ENCODE measurements around the gene PLA2G4D. TPM values are rescaled to one million over a fixed set of nuclear protein-coding genes. Genes with fewer than 3 reads are reported as not detected.
A peak's percentile ranks its signal among the peaks of the same experiment; 100 is the strongest.

Gene PLA2G4D
- total RNA-seq, 5 donors from 2014 or later (not counting 1 experiment from before 2014, with no cell fraction given): not detected

- Histone ChIP-seq H3K27me3 (replicated peaks in 1 of 2; ENCODE audit: control insufficient read depth in 2 of 2, extremely low read depth in 1 of 2, insufficient read depth in 2 of 2, low read length in 1 of 2) (peaks cover 0 to 31% of the 10 kb centered on the region in 2 experiments), H3K4me1 (ENCODE audit: control insufficient read depth in 1 of 2, extremely low read depth in 1 of 2, insufficient read depth in 2 of 2, low read length in 2 of 2) (no peaks in the 10 kb centered on the region), H3K9me3 (no peaks in the 10 kb centered on the region), H3K4me3 (ENCODE audit: control insufficient read depth in 1 of 2, extremely low read depth in 1 of 2, low read length in 1 of 2) (no peak overlapping the region), H3K27ac (ENCODE audit: low read length) (no peak overlapping the region), H3K36me3 (ENCODE audit: control insufficient read depth in 2 of 2, extremely low read depth in 1 of 2, insufficient read depth in 1 of 2, low read length in 1 of 2) (no peaks in the 10 kb centered on the region)
- peak in 1 of 35 experiments; percentile 4 for DNase-seq
- peaks cover 5% of the 10 kb centered on the region for H3K36me3 Mint-ChIP-seq
- H3K4me3 Mint-ChIP-seq: no peak overlapping the region
- ChIA-PET POLR2A (no interaction called here), CTCF (no interaction called here)
- ATAC-seq (replicated peaks in 1 of 4): no peak
- peaks cover 4 to 6% (median 5%) of the 10 kb centered on the region in 3 donors for H3K9me3 Mint-ChIP-seq
- no peak overlapping the region for H3K27ac Mint-ChIP-seq
- H3K4me1 Mint-ChIP-seq: no peaks in the 10 kb centered on the region
- peaks cover 7 to 8% of the 10 kb centered on the region in 2 donors for H3K27me3 Mint-ChIP-seq
- WGBS (ENCODE audit: insufficient coverage): 67% methylated on average over 6 of the region's 11 CpGs
These were observed 22.1 kb downstream of the PLA2G4D start for GRCh38 chr15:42072141-42072685.

GRCh38 chr15:42071717-42072116 is 22.6 kb downstream of the PLA2G4D start:
- peaks cover 10 to 11% of the 10 kb centered on the region in 2 donors for H3K27me3 Mint-ChIP-seq

GRCh38 chr15:42070976-42071350 is 23.4 kb downstream of the PLA2G4D start:
- Histone ChIP-seq H3K4me3 (ENCODE audit: control insufficient read depth in 1 of 2, extremely low read depth in 1 of 2, low read length in 1 of 2) (no peak overlapping the region), H3K9me3 (no peaks in the 10 kb centered on the region), H3K27ac (ENCODE audit: low read length) (no peak overlapping the region), H3K27me3 (replicated peaks in 1 of 2; ENCODE audit: control insufficient read depth in 2 of 2, extremely low read depth in 1 of 2, insufficient read depth in 2 of 2, low read length in 1 of 2) (peaks cover 0 to 42% of the 10 kb centered on the region in 2 experiments), H3K36me3 (ENCODE audit: control insufficient read depth in 2 of 2, extremely low read depth in 1 of 2, insufficient read depth in 1 of 2, low read length in 1 of 2) (no peaks in the 10 kb centered on the region), H3K4me1 (ENCODE audit: control insufficient read depth in 1 of 2, extremely low read depth in 1 of 2, insufficient read depth in 2 of 2, low read length in 2 of 2) (no peaks in the 10 kb centered on the region)
- H3K4me1 Mint-ChIP-seq: peaks cover 0 to 3% (median 0%) of the 10 kb centered on the region in 3 donors
- no peak overlapping the region for H3K4me3 Mint-ChIP-seq
- DNase-seq (peak in 1 of 35 experiments; percentile 8), ATAC-seq (replicated peaks in 1 of 4) (no peak)
- H3K27ac Mint-ChIP-seq: no peak overlapping the region
- CTCF ChIA-PET: no interaction called here
- 23% methylated on average over 7 of the region's 9 CpGs for WGBS (ENCODE audit: insufficient coverage)
- H3K27me3 Mint-ChIP-seq: peaks cover 18 to 19% of the 10 kb centered on the region in 2 donors
- H3K9me3 Mint-ChIP-seq: peaks cover 4 to 12% (median 5%) of the 10 kb centered on the region in 3 donors
- H3K36me3 Mint-ChIP-seq: peaks cover 5% of the 10 kb centered on the region
- POLR2A ChIA-PET: no interaction called here

More at GRCh38 chr15:42071717-42072116, 22.6 kb downstream of the PLA2G4D start:
- no peaks in the 10 kb centered on the region for H3K4me1 ChIP-seq (ENCODE audit: control insufficient read depth in 1 of 2, extremely low read depth in 1 of 2, insufficient read depth in 2 of 2, low read length in 2 of 2)
- no peak overlapping the region for H3K27ac ChIP-seq (ENCODE audit: low read length)
- peaks cover 0 to 35% of the 10 kb centered on the region in 2 experiments for H3K27me3 ChIP-seq (replicated peaks in 1 of 2; ENCODE audit: control insufficient read depth in 2 of 2, extremely low read depth in 1 of 2, insufficient read depth in 2 of 2, low read length in 1 of 2)
- CTCF ChIA-PET: no interaction called here
- Mint-ChIP-seq H3K9me3 (peaks cover 4 to 9% (median 5%) of the 10 kb centered on the region in 3 donors), H3K4me1 (no peaks in the 10 kb centered on the region), H3K27ac (no peak overlapping the region), H3K4me3 (no peak overlapping the region), H3K36me3 (peaks cover 5% of the 10 kb centered on the region)
- no peaks in the 10 kb centered on the region for H3K9me3 ChIP-seq
- WGBS (ENCODE audit: insufficient coverage): no CpG with 5 or more reads among the region's 10 CpGs
- DNase-seq (no peak), ATAC-seq (replicated peaks in 1 of 4) (no peak)
- H3K4me3 ChIP-seq (ENCODE audit: control insufficient read depth in 1 of 2, extremely low read depth in 1 of 2, low read length in 1 of 2): no peak overlapping the region
- POLR2A ChIA-PET: no interaction called here
- no peaks in the 10 kb centered on the region for H3K36me3 ChIP-seq (ENCODE audit: control insufficient read depth in 2 of 2, extremely low read depth in 1 of 2, insufficient read depth in 1 of 2, low read length in 1 of 2)

GRCh38 chr15:42070279-42070975 is 23.9 kb downstream of the PLA2G4D start:
- Histone ChIP-seq H3K27ac (ENCODE audit: low read length) (no peak overlapping the region), H3K4me1 (ENCODE audit: control insufficient read depth in 1 of 2, extremely low read depth in 1 of 2, insufficient read depth in 2 of 2, low read length in 2 of 2) (no peaks in the 10 kb centered on the region), H3K9me3 (no peaks in the 10 kb centered on the region), H3K36me3 (ENCODE audit: control insufficient read depth in 2 of 2, extremely low read depth in 1 of 2, insufficient read depth in 1 of 2, low read length in 1 of 2) (no peaks in the 10 kb centered on the region), H3K27me3 (replicated peaks in 1 of 2; ENCODE audit: control insufficient read depth in 2 of 2, extremely low read depth in 1 of 2, insufficient read depth in 2 of 2, low read length in 1 of 2) (peaks cover 0 to 47% of the 10 kb centered on the region in 2 experiments), H3K4me3 (ENCODE audit: control insufficient read depth in 1 of 2, extremely low read depth in 1 of 2, low read length in 1 of 2) (no peak overlapping the region)
- peaks cover 0 to 3% (median 0%) of the 10 kb centered on the region in 3 donors for H3K4me1 Mint-ChIP-seq
- H3K9me3 Mint-ChIP-seq: peaks cover 4 to 12% (median 5%) of the 10 kb centered on the region in 3 donors
- H3K27me3 Mint-ChIP-seq: peaks cover 21% of the 10 kb centered on the region in 2 donors
- DNase-seq: peak in 1 of 35 experiments; percentile 19
- ATAC-seq (replicated peaks in 1 of 4): no peak
- H3K36me3 Mint-ChIP-seq: peaks cover 5% of the 10 kb centered on the region
- no peak overlapping the region for H3K27ac Mint-ChIP-seq
- WGBS (ENCODE audit: insufficient coverage): 84% methylated on average over 9 of the region's 16 CpGs
- POLR2A ChIA-PET: no interaction called here
- CTCF ChIA-PET: no interaction called here
- no peak overlapping the region for H3K4me3 Mint-ChIP-seq

- H3K9me3 ChIP-seq: no peaks in the 10 kb centered on the region
- H3K27me3 ChIP-seq (replicated peaks in 1 of 2; ENCODE audit: control insufficient read depth in 2 of 2, extremely low read depth in 1 of 2, insufficient read depth in 2 of 2, low read length in 1 of 2): peaks cover 0 to 52% of the 10 kb centered on the region in 2 experiments
- no peaks in the 10 kb centered on the region for H3K36me3 ChIP-seq (ENCODE audit: control insufficient read depth in 2 of 2, extremely low read depth in 1 of 2, insufficient read depth in 1 of 2, low read length in 1 of 2)
- 83% methylated on average over 13 of the region's 17 CpGs for WGBS (ENCODE audit: insufficient coverage)
- CTCF ChIA-PET: no interaction called here
- ATAC-seq (replicated peaks in 1 of 4): no peak
- peak in 1 of 35 experiments; percentile 19 for DNase-seq
- H3K9me3 Mint-ChIP-seq: peaks cover 4 to 12% (median 5%) of the 10 kb centered on the region in 3 donors
- no peak overlapping the region for H3K4me3 Mint-ChIP-seq
- POLR2A ChIA-PET: no interaction called here
- no peak overlapping the region for H3K27ac Mint-ChIP-seq
- H3K4me1 Mint-ChIP-seq: peaks cover 0 to 3% (median 0%) of the 10 kb centered on the region in 3 donors
- H3K4me1 ChIP-seq (ENCODE audit: control insufficient read depth in 1 of 2, extremely low read depth in 1 of 2, insufficient read depth in 2 of 2, low read length in 2 of 2): no peaks in the 10 kb centered on the region
- H3K27me3 Mint-ChIP-seq: peaks cover 22 to 23% of the 10 kb centered on the region in 2 donors
- H3K4me3 ChIP-seq (ENCODE audit: control insufficient read depth in 1 of 2, extremely low read depth in 1 of 2, low read length in 1 of 2): no peak overlapping the region
- H3K27ac ChIP-seq (ENCODE audit: low read length): no peak overlapping the region
- H3K36me3 Mint-ChIP-seq: peaks cover 5% of the 10 kb centered on the region
These were observed 24.7 kb downstream of the PLA2G4D start for GRCh38 chr15:42069496-42070278.

- ChIA-PET POLR2A (no interaction called here), CTCF (no interaction called here)
- Histone ChIP-seq H3K4me1 (ENCODE audit: control insufficient read depth in 1 of 2, extremely low read depth in 1 of 2, insufficient read depth in 2 of 2, low read length in 2 of 2) (no peaks in the 10 kb centered on the region), H3K4me3 (ENCODE audit: control insufficient read depth in 1 of 2, extremely low read depth in 1 of 2, low read length in 1 of 2) (no peak overlapping the region), H3K9me3 (no peaks in the 10 kb centered on the region), H3K36me3 (ENCODE audit: control insufficient read depth in 2 of 2, extremely low read depth in 1 of 2, insufficient read depth in 1 of 2, low read length in 1 of 2) (no peaks in the 10 kb centered on the region), H3K27ac (ENCODE audit: low read length) (no peak overlapping the region), H3K27me3 (replicated peaks in 1 of 2; ENCODE audit: control insufficient read depth in 2 of 2, extremely low read depth in 1 of 2, insufficient read depth in 2 of 2, low read length in 1 of 2) (peaks cover 0 to 52% of the 10 kb centered on the region in 2 experiments)
- Mint-ChIP-seq H3K36me3 (peaks cover 5% of the 10 kb centered on the region), H3K27me3 (peaks cover 24 to 28% of the 10 kb centered on the region in 2 donors), H3K9me3 (peaks cover 4 to 12% (median 5%) of the 10 kb centered on the region in 3 donors), H3K4me3 (no peak overlapping the region), H3K27ac (no peak overlapping the region), H3K4me1 (peaks cover 0 to 3% (median 0%) of the 10 kb centered on the region in 3 donors)
- ATAC-seq (replicated peaks in 1 of 4) (no peak), DNase-seq (peak in 1 of 35 experiments; percentile 3)
- WGBS (ENCODE audit: insufficient coverage): 81% methylated on average over 5 of the region's 7 CpGs
These were observed 25.3 kb downstream of the PLA2G4D start for GRCh38 chr15:42069025-42069424.

Measured in T-cell (primary cell).